T-helper 1 cell treated with Interleukin-12 subunit alpha and Interleukin-12 subunit beta and Interleukin-4 antibody, amounts not matched to agents 30 μg/mL and 1 μg/mL, for 36 hours (primary cell): ENCODE data around the gene RCC2.

ENCODE experiments used
- H3K27ac Mint-ChIP-seq: one replicate; pipeline ENCODE4 v1.8.0; 2021; ENCODE audit warnings: mild to moderate bottlenecking, mixed read lengths
- H3K27me3 Mint-ChIP-seq: one replicate; pipeline ENCODE4 v1.8.0; 2021; ENCODE audit warnings: low read depth, mixed read lengths
- H3K36me3 Mint-ChIP-seq: one replicate; pipeline ENCODE4 v1.8.0; 2021; ENCODE audit warnings: low read depth, mixed read lengths
- H3K4me1 Mint-ChIP-seq: one replicate; pipeline ENCODE4 v1.8.0; 2021; ENCODE audit warnings: low read depth, mixed read lengths
- H3K4me3 Mint-ChIP-seq: one replicate; pipeline ENCODE4 v1.8.0; 2021; ENCODE audit warnings: mild to moderate bottlenecking, moderate library complexity, mixed read lengths
- H3K9me3 Mint-ChIP-seq: one replicate; pipeline ENCODE4 v1.8.0; 2021; ENCODE audit warnings: mixed read lengths

RCC2 gene

GRCh38 chr1:17393230-17393629 lies 46.2 kb downstream of the RCC2 start:
- no peak overlapping the region for H3K27ac Mint-ChIP-seq
- peaks cover 3% of the 10 kb centered on the region for H3K27me3 Mint-ChIP-seq
- H3K9me3 Mint-ChIP-seq: no peaks in the 10 kb centered on the region
- H3K4me3 Mint-ChIP-seq: no peak overlapping the region
- H3K36me3 Mint-ChIP-seq: no peaks in the 10 kb centered on the region
- peaks cover 7% of the 10 kb centered on the region for H3K4me1 Mint-ChIP-seq

GRCh38 chr1:17392199-17392740 lies 47.2 kb downstream of the RCC2 start:
- Mint-ChIP-seq H3K36me3 (no peaks in the 10 kb centered on the region), H3K4me1 (peaks cover 7% of the 10 kb centered on the region), H3K27ac (no peak overlapping the region), H3K4me3 (no peak overlapping the region), H3K27me3 (peaks cover 3% of the 10 kb centered on the region), H3K9me3 (no peaks in the 10 kb centered on the region)

- no peaks in the 10 kb centered on the region for H3K9me3 Mint-ChIP-seq
- H3K4me3 Mint-ChIP-seq: no peak overlapping the region
- no peaks in the 10 kb centered on the region for H3K27me3 Mint-ChIP-seq
- H3K27ac Mint-ChIP-seq: no peak overlapping the region
- H3K36me3 Mint-ChIP-seq: no peaks in the 10 kb centered on the region
- H3K4me1 Mint-ChIP-seq: no peaks in the 10 kb centered on the region
Observed at GRCh38 chr1:17381161-17381560, 58.3 kb downstream of the RCC2 start.

- no peaks in the 10 kb centered on the region for H3K9me3 Mint-ChIP-seq
- H3K4me3 Mint-ChIP-seq: no peak overlapping the region
- no peak overlapping the region for H3K27ac Mint-ChIP-seq
- H3K4me1 Mint-ChIP-seq: no peaks in the 10 kb centered on the region
- no peaks in the 10 kb centered on the region for H3K36me3 Mint-ChIP-seq
- no peaks in the 10 kb centered on the region for H3K27me3 Mint-ChIP-seq
Observed at GRCh38 chr1:17377325-17377953, 62.0 kb downstream of the RCC2 start.

- no peak overlapping the region for H3K27ac Mint-ChIP-seq
- H3K27me3 Mint-ChIP-seq: no peaks in the 10 kb centered on the region
- no peaks in the 10 kb centered on the region for H3K4me1 Mint-ChIP-seq
- no peaks in the 10 kb centered on the region for H3K36me3 Mint-ChIP-seq
- H3K4me3 Mint-ChIP-seq: no peak overlapping the region
- H3K9me3 Mint-ChIP-seq: no peaks in the 10 kb centered on the region
Observed at GRCh38 chr1:17375651-17376050, 63.8 kb downstream of the RCC2 start.

GRCh38 chr1:17372955-17373354 lies 66.5 kb downstream of the RCC2 start:
- Mint-ChIP-seq H3K36me3 (no peaks in the 10 kb centered on the region), H3K9me3 (no peaks in the 10 kb centered on the region), H3K27ac (no peak overlapping the region), H3K4me1 (no peaks in the 10 kb centered on the region), H3K4me3 (no peak overlapping the region), H3K27me3 (no peaks in the 10 kb centered on the region)

GRCh38 chr1:17371896-17372295 lies 67.6 kb downstream of the RCC2 start, which contains the start of gene PADI6:
Gene PADI6, plus strand, starts transcription at chr1:17372196. Its CDS starts 50 bp downstream, at chr1:17372246.
- Mint-ChIP-seq H3K4me1 (no peaks in the 10 kb centered on the region), H3K4me3 (no peak within 1 kb of the TSS), H3K36me3 (no peaks in the 10 kb centered on the region), H3K27ac (no peak within 1 kb of the TSS), H3K27me3 (no peaks in the 10 kb centered on the region), H3K9me3 (no peaks in the 10 kb centered on the region)

GRCh38 chr1:17370618-17371017 lies 68.9 kb downstream of the RCC2 start:
- no peaks in the 10 kb centered on the region for H3K4me1 Mint-ChIP-seq
- no peaks in the 10 kb centered on the region for H3K9me3 Mint-ChIP-seq
- H3K27ac Mint-ChIP-seq: no peak overlapping the region
- no peak overlapping the region for H3K4me3 Mint-ChIP-seq
- H3K36me3 Mint-ChIP-seq: no peaks in the 10 kb centered on the region
- H3K27me3 Mint-ChIP-seq: peaks cover 3% of the 10 kb centered on the region

GRCh38 chr1:17369466-17369865 lies 70.0 kb downstream of the RCC2 start:
- no peak overlapping the region for H3K4me3 Mint-ChIP-seq
- H3K27me3 Mint-ChIP-seq: peaks cover 3% of the 10 kb centered on the region
- H3K36me3 Mint-ChIP-seq: no peaks in the 10 kb centered on the region
- no peak overlapping the region for H3K27ac Mint-ChIP-seq
- no peaks in the 10 kb centered on the region for H3K4me1 Mint-ChIP-seq
- no peaks in the 10 kb centered on the region for H3K9me3 Mint-ChIP-seq

- no peaks in the 10 kb centered on the region for H3K36me3 Mint-ChIP-seq
- H3K27me3 Mint-ChIP-seq: peaks cover 6% of the 10 kb centered on the region
- H3K27ac Mint-ChIP-seq: no peak overlapping the region
- H3K9me3 Mint-ChIP-seq: no peaks in the 10 kb centered on the region
- H3K4me3 Mint-ChIP-seq: no peak overlapping the region
- H3K4me1 Mint-ChIP-seq: no peaks in the 10 kb centered on the region
Observed at GRCh38 chr1:17365293-17365692, 74.2 kb downstream of the RCC2 start.

GRCh38 chr1:17363771-17364170 lies 75.7 kb downstream of the RCC2 start:
- H3K4me3 Mint-ChIP-seq: no peak overlapping the region
- no peaks in the 10 kb centered on the region for H3K36me3 Mint-ChIP-seq
- H3K9me3 Mint-ChIP-seq: no peaks in the 10 kb centered on the region
- peaks cover 6% of the 10 kb centered on the region for H3K27me3 Mint-ChIP-seq
- no peaks in the 10 kb centered on the region for H3K4me1 Mint-ChIP-seq
- no peak overlapping the region for H3K27ac Mint-ChIP-seq

GRCh38 chr1:17363351-17363750 lies 76.1 kb downstream of the RCC2 start:
- no peaks in the 10 kb centered on the region for H3K36me3 Mint-ChIP-seq
- no peak overlapping the region for H3K4me3 Mint-ChIP-seq
- no peaks in the 10 kb centered on the region for H3K4me1 Mint-ChIP-seq
- H3K27ac Mint-ChIP-seq: no peak overlapping the region
- H3K9me3 Mint-ChIP-seq: no peaks in the 10 kb centered on the region
- peaks cover 6% of the 10 kb centered on the region for H3K27me3 Mint-ChIP-seq

- Mint-ChIP-seq H3K4me1 (peaks cover under 1% of the 10 kb centered on the region), H3K36me3 (no peaks in the 10 kb centered on the region), H3K9me3 (no peaks in the 10 kb centered on the region), H3K27ac (no peak overlapping the region), H3K4me3 (no peak overlapping the region), H3K27me3 (peaks cover 6% of the 10 kb centered on the region)
Observed at GRCh38 chr1:17361687-17362086, 77.8 kb downstream of the RCC2 start.

GRCh38 chr1:17360272-17360956 lies 79.1 kb downstream of the RCC2 start:
- Mint-ChIP-seq H3K36me3 (no peaks in the 10 kb centered on the region), H3K27ac (no peak overlapping the region), H3K27me3 (peaks cover 3% of the 10 kb centered on the region), H3K4me3 (no peak overlapping the region), H3K9me3 (no peaks in the 10 kb centered on the region), H3K4me1 (peaks cover 5% of the 10 kb centered on the region)

- Mint-ChIP-seq H3K4me3 (no peak overlapping the region), H3K9me3 (no peaks in the 10 kb centered on the region), H3K27me3 (peaks cover 3% of the 10 kb centered on the region), H3K27ac (no peak overlapping the region), H3K36me3 (no peaks in the 10 kb centered on the region), H3K4me1 (peaks cover 5% of the 10 kb centered on the region)
Observed at GRCh38 chr1:17359808-17360207, 79.7 kb downstream of the RCC2 start.
